ENCODE data around the gene SP2. TPM values are rescaled to one million over a fixed set of nuclear protein-coding genes. Genes with fewer than 3 reads are reported as not detected.
"Not testable (repeated sequence)": the region's sequence is repeated elsewhere in the genome, so short reads cannot be mapped to it uniquely, and the experiment has no call there.

The SP2 gene
- total RNA-seq, 2 experiments from 2014 or later, result 5.8 to 22.1 TPM

- H3K27ac ChIP-seq (ENCODE audit: low read depth, low read length, poor library complexity, severe bottlenecking), result no peak overlapping the region
- ChIA-PET CTCF (ENCODE audit: unreplicated experiment) (no interaction called here), POLR2A (no interaction called here)
- no peaks in the 10 kb centered on the region for H3K79me2 ChIP-seq (ENCODE audit: insufficient read depth, low read depth, low read length)
- H3K36me3 ChIP-seq (ENCODE audit: insufficient read depth, low read length), result peaks cover 26% of the 10 kb centered on the region
- no peak overlapping the region for H2AFZ ChIP-seq (ENCODE audit: low read length)
- BruUV-seq (replicated peaks), result no TSS peak
- H3K9me2 ChIP-seq (ENCODE audit: insufficient read depth, low read length), result no peaks in the 10 kb centered on the region
- no peaks in the 10 kb centered on the region for H4K20me1 ChIP-seq (ENCODE audit: insufficient read depth, low read length)
- H3K4me3 ChIP-seq (ENCODE audit: low read depth, low read length, poor library complexity, severe bottlenecking), result no peak overlapping the region
- no peak overlapping the region for H3K4me2 ChIP-seq (ENCODE audit: low read length)
- no peak for TF ChIP-seq CTCF (conservative IDR thresholded peaks at IDR 0.05; ENCODE audit: low read length)
- no peak for TF ChIP-seq EZH2phosphoT487 (IDR thresholded peaks at IDR 0.05; ENCODE audit: borderline replicate concordance, low read depth, low read length)
- H3K9me3 ChIP-seq (ENCODE audit: low read length), result no peaks in the 10 kb centered on the region
- intact Hi-C loops (cut with micrococcal nuclease; ENCODE audit: unreplicated experiment), result no loop called here
- DNase-seq (ENCODE audit: low spot score), result no peak
- no peaks in the 10 kb centered on the region for H3K4me1 ChIP-seq (ENCODE audit: insufficient read depth, low read length, poor library complexity, severe bottlenecking)
Observed at GRCh38 chr17:47917581-47917980, 21.5 kb downstream of the SP2 start.

- H3K79me2 ChIP-seq (ENCODE audit: insufficient read depth, low read depth, low read length), result no peaks in the 10 kb centered on the region
- H3K9me3 ChIP-seq (ENCODE audit: low read length), result no peaks in the 10 kb centered on the region
- ChIA-PET CTCF (ENCODE audit: unreplicated experiment) (no interaction called here), POLR2A (interaction anchor here (0.8 kb wide), 1 partner anchor 24 kb away, joined by 3 read pairs; the partner anchor contains the start of gene PNPO)
- no peaks in the 10 kb centered on the region for H4K20me1 ChIP-seq (ENCODE audit: insufficient read depth, low read length)
- H3K27ac ChIP-seq (ENCODE audit: low read depth, low read length, poor library complexity, severe bottlenecking), result no peak overlapping the region
- no TSS peak for BruUV-seq (replicated peaks)
- H3K36me3 ChIP-seq (ENCODE audit: insufficient read depth, low read length), result peaks cover 28% of the 10 kb centered on the region
- H3K4me1 ChIP-seq (ENCODE audit: insufficient read depth, low read length, poor library complexity, severe bottlenecking), result no peaks in the 10 kb centered on the region
- H3K4me3 ChIP-seq (ENCODE audit: low read depth, low read length, poor library complexity, severe bottlenecking), result no peak overlapping the region
- intact Hi-C loops (cut with micrococcal nuclease; ENCODE audit: unreplicated experiment), result no loop called here
- H2AFZ ChIP-seq (ENCODE audit: low read length), result no peak overlapping the region
- no peak overlapping the region for H3K4me2 ChIP-seq (ENCODE audit: low read length)
- H3K9me2 ChIP-seq (ENCODE audit: insufficient read depth, low read length), result no peaks in the 10 kb centered on the region
- no peak for TF ChIP-seq CTCF (conservative IDR thresholded peaks at IDR 0.05; ENCODE audit: low read length)
- TF ChIP-seq EZH2phosphoT487 (IDR thresholded peaks at IDR 0.05; ENCODE audit: borderline replicate concordance, low read depth, low read length), result no peak
- no peak for DNase-seq (ENCODE audit: low spot score)
Observed at GRCh38 chr17:47918006-47918405, 22.0 kb downstream of the SP2 start.

GRCh38 chr17:47918991-47919390 lies 23.0 kb downstream of the SP2 start:
- intact Hi-C loops (cut with micrococcal nuclease; ENCODE audit: unreplicated experiment), result no loop called here
- no peak overlapping the region for H3K4me2 ChIP-seq (ENCODE audit: low read length)
- H3K4me1 ChIP-seq (ENCODE audit: insufficient read depth, low read length, poor library complexity, severe bottlenecking), result no peaks in the 10 kb centered on the region
- BruUV-seq (replicated peaks), result no TSS peak
- H4K20me1 ChIP-seq (ENCODE audit: insufficient read depth, low read length), result no peaks in the 10 kb centered on the region
- no peaks in the 10 kb centered on the region for H3K9me3 ChIP-seq (ENCODE audit: low read length)
- H2AFZ ChIP-seq (ENCODE audit: low read length), result no peak overlapping the region
- no peaks in the 10 kb centered on the region for H3K9me2 ChIP-seq (ENCODE audit: insufficient read depth, low read length)
- POLR2A ChIA-PET, result interaction anchor here (0.8 kb wide), 2 partner anchors 20 to 23 kb away, joined by 3 read pairs; partner anchors contain the start of gene PNPO
- no peak overlapping the region for H3K4me3 ChIP-seq (ENCODE audit: low read depth, low read length, poor library complexity, severe bottlenecking)
- H3K36me3 ChIP-seq (ENCODE audit: insufficient read depth, low read length), result peaks cover 38% of the 10 kb centered on the region
- CTCF ChIA-PET (ENCODE audit: unreplicated experiment), result no interaction called here
- TF ChIP-seq CTCF (conservative IDR thresholded peaks at IDR 0.05; ENCODE audit: low read length) (no peak), EZH2phosphoT487 (IDR thresholded peaks at IDR 0.05; ENCODE audit: borderline replicate concordance, low read depth, low read length) (no peak)
- H3K27ac ChIP-seq (ENCODE audit: low read depth, low read length, poor library complexity, severe bottlenecking), result no peak overlapping the region
- DNase-seq (ENCODE audit: low spot score), result no peak
- H3K79me2 ChIP-seq (ENCODE audit: insufficient read depth, low read depth, low read length), result no peaks in the 10 kb centered on the region

- H3K27ac ChIP-seq (ENCODE audit: low read depth, low read length, poor library complexity, severe bottlenecking); H3K4me3 ChIP-seq (ENCODE audit: low read depth, low read length, poor library complexity, severe bottlenecking); H3K9me2 ChIP-seq (ENCODE audit: insufficient read depth, low read length); H3K79me2 ChIP-seq (ENCODE audit: insufficient read depth, low read depth, low read length); CTCF ChIA-PET (ENCODE audit: unreplicated experiment); intact Hi-C loops (cut with micrococcal nuclease; ENCODE audit: unreplicated experiment); H2AFZ ChIP-seq (ENCODE audit: low read length); POLR2A ChIA-PET; H3K9me3 ChIP-seq (ENCODE audit: low read length); H4K20me1 ChIP-seq (ENCODE audit: insufficient read depth, low read length); DNase-seq (ENCODE audit: low spot score); H3K4me2 ChIP-seq (ENCODE audit: low read length); H3K4me1 ChIP-seq (ENCODE audit: insufficient read depth, low read length, poor library complexity, severe bottlenecking); BruUV-seq (replicated peaks): not testable (repeated sequence)
- peaks cover 47% of the 10 kb centered on the region for H3K36me3 ChIP-seq (ENCODE audit: insufficient read depth, low read length)
Observed at GRCh38 chr17:47919889-47920288, 23.9 kb downstream of the SP2 start.
